Activated T-cell treated with anti-CD3 and anti-CD28 coated beads, Interleukin-2, amount 50 U/mL, for 24 hours (primary cell): ENCODE results near the gene PIGX.
"Not testable (repeated sequence)": the region's sequence is repeated elsewhere in the genome, so short reads cannot be mapped to it uniquely, and the experiment has no call there.

ENCODE experiments used
- DNase-seq: peaks from one replicate; pipeline ENCODE4 v3.0.0-alpha.2; 2020
- H3K27ac Mint-ChIP-seq: 2 replicates; pipeline ENCODE4 v1.8.0; 2020; ENCODE audit warnings: mild to moderate bottlenecking, mixed read lengths
- H3K27me3 Mint-ChIP-seq: 2 replicates; pipeline ENCODE4 v1.8.0; 2020; ENCODE audit warnings: mixed read lengths
- H3K36me3 Mint-ChIP-seq: 2 replicates; pipeline ENCODE4 v1.8.0; 2020; ENCODE audit warnings: low read depth, mixed read lengths
- H3K4me1 Mint-ChIP-seq: 2 replicates; pipeline ENCODE4 v1.8.0; 2020; ENCODE audit warnings: low read depth, mixed read lengths
- H3K4me3 Mint-ChIP-seq: 2 replicates; pipeline ENCODE4 v1.8.0; 2020; ENCODE audit warnings: mild to moderate bottlenecking, moderate library complexity, mixed read lengths
- H3K9me3 Mint-ChIP-seq: 2 replicates; pipeline ENCODE4 v1.8.0; 2020; ENCODE audit warnings: mixed read lengths

The PIGX gene

GRCh38 chr3:196694202-196694638, 18.0 kb upstream of the PIGX start:
- peak overlapping the region; percentile 66 for H3K27ac Mint-ChIP-seq
- no peaks in the 10 kb centered on the region for H3K4me1 Mint-ChIP-seq
- peak; percentile 41 for DNase-seq
- no peaks in the 10 kb centered on the region for H3K27me3 Mint-ChIP-seq
- no peaks in the 10 kb centered on the region for H3K9me3 Mint-ChIP-seq
- no peak overlapping the region for H3K4me3 Mint-ChIP-seq
- no peaks in the 10 kb centered on the region for H3K36me3 Mint-ChIP-seq

- Mint-ChIP-seq H3K36me3 (no peaks in the 10 kb centered on the region), H3K4me1 (no peaks in the 10 kb centered on the region), H3K27ac (peak overlapping the region; percentile 89), H3K4me3 (peak overlapping the region; percentile 53), H3K9me3 (no peaks in the 10 kb centered on the region), H3K27me3 (no peaks in the 10 kb centered on the region)
- DNase-seq, result peak; percentile 47
Measured at GRCh38 chr3:196694941-196695848, 17.0 kb upstream of the PIGX start.

DNA sequence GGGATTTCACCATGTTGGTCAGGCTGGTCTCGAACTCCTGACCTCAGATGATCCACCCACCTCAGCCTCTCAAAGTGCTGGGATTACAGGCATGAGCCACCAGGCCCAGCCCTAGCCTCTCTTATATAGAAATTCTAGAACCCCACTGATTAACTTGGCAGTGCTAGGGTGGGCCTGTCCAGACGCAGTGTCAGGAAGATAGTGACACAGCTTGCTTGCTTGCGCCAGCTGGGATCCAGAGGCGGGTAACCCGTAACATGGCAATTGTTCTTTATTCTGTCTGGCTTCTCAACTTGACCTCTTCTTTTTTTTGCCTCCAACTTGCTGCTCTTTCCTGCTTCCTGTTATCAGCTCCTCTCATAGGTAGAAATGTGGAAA, 16.3 kb upstream of the PIGX start:
- DNase-seq, result no peak
- peak overlapping the region; percentile 89 for H3K27ac Mint-ChIP-seq
- no peaks in the 10 kb centered on the region for H3K9me3 Mint-ChIP-seq
- H3K36me3 Mint-ChIP-seq, result no peaks in the 10 kb centered on the region
- H3K4me1 Mint-ChIP-seq, result no peaks in the 10 kb centered on the region
- no peaks in the 10 kb centered on the region for H3K27me3 Mint-ChIP-seq
- H3K4me3 Mint-ChIP-seq, result peak overlapping the region; percentile 53

DNA sequence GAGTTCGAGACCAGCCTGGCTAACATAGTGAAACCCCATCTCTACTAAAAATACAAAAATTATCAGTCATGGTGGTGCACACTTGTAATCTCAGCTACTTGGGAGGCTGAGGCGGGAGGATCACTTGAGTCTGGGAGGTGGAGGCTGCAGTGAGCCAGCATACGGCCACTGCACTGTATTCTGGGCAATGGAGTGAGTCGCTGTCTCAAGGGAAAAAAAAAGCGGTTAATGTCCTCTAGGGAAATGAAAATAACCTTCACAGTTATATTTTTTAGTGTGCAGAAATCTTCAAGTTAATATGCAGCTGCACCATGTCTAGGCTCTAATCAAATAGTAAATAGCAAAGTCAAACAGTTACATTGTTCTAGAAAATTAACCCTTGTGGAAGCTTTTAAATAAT, 14.9 kb upstream of the PIGX start:
- Mint-ChIP-seq H3K27me3 (no peaks in the 10 kb centered on the region), H3K4me1 (no peaks in the 10 kb centered on the region), H3K27ac (no peak overlapping the region), H3K4me3 (no peak overlapping the region), H3K36me3 (no peaks in the 10 kb centered on the region), H3K9me3 (no peaks in the 10 kb centered on the region)
- DNase-seq, result no peak

GRCh38 chr3:196699749-196700148, 12.4 kb upstream of the PIGX start:
- no peak for DNase-seq
- no peaks in the 10 kb centered on the region for H3K4me1 Mint-ChIP-seq
- no peak overlapping the region for H3K4me3 Mint-ChIP-seq

DNA sequence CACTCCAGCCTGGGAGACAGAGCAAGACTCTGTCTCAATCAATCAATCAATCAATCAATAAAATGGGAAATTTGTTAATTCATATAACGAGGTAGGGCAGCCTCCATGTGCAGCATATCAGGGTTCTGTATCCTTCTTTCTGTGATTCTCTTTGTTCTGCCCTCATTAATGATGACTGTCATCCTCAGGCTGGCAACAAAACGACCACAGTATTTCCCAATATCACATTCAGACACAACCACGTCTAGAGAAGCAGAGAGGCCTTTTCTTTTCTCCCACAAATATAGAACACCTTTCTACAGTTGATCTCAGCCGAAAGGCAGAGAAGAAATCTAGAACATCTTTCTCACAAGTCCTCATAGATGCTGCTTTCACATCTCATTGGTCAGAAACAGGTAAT, 11.4 kb upstream of the PIGX start:
- H3K36me3 Mint-ChIP-seq, result no peaks in the 10 kb centered on the region
- no peaks in the 10 kb centered on the region for H3K9me3 Mint-ChIP-seq
- no peak overlapping the region for H3K4me3 Mint-ChIP-seq
- H3K27me3 Mint-ChIP-seq, result no peaks in the 10 kb centered on the region
- no peak for DNase-seq
- no peaks in the 10 kb centered on the region for H3K4me1 Mint-ChIP-seq
- no peak overlapping the region for H3K27ac Mint-ChIP-seq

More at GRCh38 chr3:196699749-196700148, 12.4 kb upstream of the PIGX start:
- Mint-ChIP-seq H3K27me3 (no peaks in the 10 kb centered on the region), H3K9me3 (no peaks in the 10 kb centered on the region), H3K36me3 (no peaks in the 10 kb centered on the region), H3K27ac (no peak overlapping the region)

DNA sequence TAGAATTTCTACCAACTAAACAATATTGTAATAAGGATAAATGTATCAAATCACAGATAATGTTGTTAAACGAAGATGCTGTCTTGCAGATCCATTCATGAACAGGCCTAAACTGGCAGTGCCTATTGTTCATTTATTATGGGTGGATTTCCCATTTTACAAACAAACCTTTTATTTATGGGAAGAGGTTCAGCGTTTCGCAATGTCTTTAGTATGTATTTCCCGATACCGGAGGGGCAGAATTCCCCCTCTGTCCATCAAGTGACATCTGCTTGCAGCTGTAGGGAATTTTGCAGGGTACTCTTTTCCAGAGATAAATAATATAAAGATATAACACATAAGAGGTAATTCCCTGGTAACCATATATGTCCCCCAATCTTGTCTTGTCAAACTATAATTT, 5.8 kb upstream of the PIGX start:
- no peaks in the 10 kb centered on the region for H3K9me3 Mint-ChIP-seq
- no peak overlapping the region for H3K27ac Mint-ChIP-seq
- no peak overlapping the region for H3K4me3 Mint-ChIP-seq
- peaks cover 7% of the 10 kb centered on the region for H3K36me3 Mint-ChIP-seq
- no peaks in the 10 kb centered on the region for H3K27me3 Mint-ChIP-seq
- no peak for DNase-seq
- peaks cover 17% of the 10 kb centered on the region for H3K4me1 Mint-ChIP-seq

- no peak overlapping the region for H3K27ac Mint-ChIP-seq
- H3K4me3 Mint-ChIP-seq, result no peak overlapping the region
- peaks cover 21% of the 10 kb centered on the region for H3K4me1 Mint-ChIP-seq
- DNase-seq, result no peak
- H3K27me3 Mint-ChIP-seq, result no peaks in the 10 kb centered on the region
- H3K36me3 Mint-ChIP-seq, result peaks cover 9% of the 10 kb centered on the region
- no peaks in the 10 kb centered on the region for H3K9me3 Mint-ChIP-seq
Measured at GRCh38 chr3:196706731-196707130, 5.4 kb upstream of the PIGX start.

- Mint-ChIP-seq H3K36me3 (peaks cover 10% of the 10 kb centered on the region), H3K4me3 (no peak overlapping the region), H3K4me1 (peaks cover 22% of the 10 kb centered on the region), H3K27ac (no peak overlapping the region), H3K9me3 (no peaks in the 10 kb centered on the region), H3K27me3 (no peaks in the 10 kb centered on the region)
- no peak for DNase-seq
Measured at GRCh38 chr3:196707566-196707965, 4.6 kb upstream of the PIGX start.

DNA sequence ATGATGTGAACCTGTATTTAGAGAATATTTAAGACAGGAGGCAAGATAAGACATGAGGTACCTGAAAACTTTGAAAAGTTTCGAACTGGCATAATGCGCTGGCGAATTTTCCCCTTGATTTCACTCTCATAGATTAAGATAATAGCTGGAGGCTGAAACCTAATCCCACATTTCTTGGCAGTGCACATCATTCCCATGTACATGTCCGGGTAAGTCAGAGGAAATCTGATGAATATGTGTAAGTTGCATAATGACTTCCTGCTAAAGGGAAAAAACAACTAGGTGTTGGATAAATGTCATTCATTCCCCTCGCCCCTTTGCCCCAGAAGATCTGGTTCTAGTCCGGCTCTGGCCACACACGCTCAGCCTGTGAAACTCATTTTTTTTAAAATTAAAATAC, 3.7 kb upstream of the PIGX start:
- Mint-ChIP-seq H3K27me3 (no peaks in the 10 kb centered on the region), H3K4me1 (peaks cover 28% of the 10 kb centered on the region), H3K4me3 (no peak overlapping the region), H3K36me3 (peaks cover 16% of the 10 kb centered on the region), H3K9me3 (no peaks in the 10 kb centered on the region), H3K27ac (no peak overlapping the region)
- DNase-seq, result no peak

- Mint-ChIP-seq H3K9me3 (no peaks in the 10 kb centered on the region), H3K27ac (peak overlapping the region; percentile 89), H3K4me1 (peaks cover 41% of the 10 kb centered on the region), H3K4me3 (peak overlapping the region; percentile 86), H3K36me3 (peaks cover 25% of the 10 kb centered on the region), H3K27me3 (no peaks in the 10 kb centered on the region)
- DNase-seq, result no peak
Measured at GRCh38 chr3:196712514-196713413, 587 bp downstream of the PIGX start.

- H3K27me3 Mint-ChIP-seq, H3K9me3 Mint-ChIP-seq, H3K27ac Mint-ChIP-seq, DNase-seq, H3K4me3 Mint-ChIP-seq: not testable (repeated sequence)
- Mint-ChIP-seq H3K4me1 (peaks cover 19% of the 10 kb centered on the region), H3K36me3 (peaks cover 54% of the 10 kb centered on the region)
Measured at GRCh38 chr3:196717162-196717561, 5.0 kb downstream of the PIGX start.

GRCh38 chr3:196721097-196721496, 8.9 kb downstream of the PIGX start:
- H3K36me3 Mint-ChIP-seq, result peaks cover 75% of the 10 kb centered on the region
- no peak for DNase-seq
- no peaks in the 10 kb centered on the region for H3K9me3 Mint-ChIP-seq

GRCh38 chr3:196726788-196727675, 14.9 kb downstream of the PIGX start:
- Mint-ChIP-seq H3K27ac (peak overlapping the region; percentile 55), H3K27me3 (no peaks in the 10 kb centered on the region), H3K4me1 (peaks cover 23% of the 10 kb centered on the region), H3K9me3 (no peaks in the 10 kb centered on the region), H3K36me3 (peaks cover 71% of the 10 kb centered on the region), H3K4me3 (no peak overlapping the region)
- no peak for DNase-seq

More at GRCh38 chr3:196721097-196721496, 8.9 kb downstream of the PIGX start:
- no peaks in the 10 kb centered on the region for H3K27me3 Mint-ChIP-seq
- no peak overlapping the region for H3K27ac Mint-ChIP-seq
- no peak overlapping the region for H3K4me3 Mint-ChIP-seq
- peaks cover 3% of the 10 kb centered on the region for H3K4me1 Mint-ChIP-seq
